ENCODE results near the gene UBA1. TPM values are rescaled to one million over a fixed set of nuclear protein-coding genes. Genes with fewer than 3 reads are reported as not detected.

Gene UBA1
- total and polyA plus RNA-seq, 2 of the 13 experiments (the other 11 are each of a cell fraction or from before 2014, with no cell fraction given): 93.3 to 129 TPM

DNA sequence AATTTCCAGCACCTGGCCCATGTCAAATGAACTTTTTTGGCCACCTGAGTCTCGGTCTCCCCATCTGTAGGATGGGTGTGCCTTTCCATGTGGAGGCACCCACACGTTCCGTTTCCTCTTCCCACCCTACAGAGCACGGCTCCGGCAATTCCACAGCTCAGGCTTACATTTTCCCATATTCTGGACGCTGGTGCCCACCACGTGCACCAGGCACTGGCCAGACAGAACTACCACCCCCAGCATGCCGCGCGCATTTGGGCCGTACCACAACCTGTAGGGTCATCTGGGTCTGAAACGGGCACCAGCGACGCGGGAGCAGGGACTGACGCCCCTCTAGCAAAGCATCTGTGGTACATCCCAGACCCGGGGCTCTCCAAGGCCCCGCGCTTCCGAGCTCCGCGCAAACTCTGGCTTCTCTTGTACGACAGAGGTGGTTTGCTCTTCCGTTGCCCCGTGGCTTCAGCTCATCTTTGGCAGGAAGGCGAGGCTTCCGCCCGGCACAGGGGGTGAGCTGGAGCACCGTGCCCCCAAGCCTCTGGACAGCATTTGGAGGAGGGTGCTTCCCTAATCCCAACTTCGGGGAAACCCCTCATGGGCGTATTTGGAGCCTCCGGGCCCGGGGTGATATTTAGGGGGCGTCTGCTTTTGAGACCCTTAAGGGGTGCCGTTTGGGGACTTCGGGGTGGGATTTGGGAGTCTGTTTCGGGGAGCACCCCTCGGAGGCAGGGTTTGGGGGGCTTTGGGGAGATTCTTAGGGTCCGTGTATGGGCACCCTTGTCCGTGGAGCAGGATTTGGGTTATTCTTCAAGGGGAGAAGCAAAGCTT is 3.0 kb upstream of the UBA1 start (continued):
- TF ChIP-seq EP300 (IDR thresholded peaks at IDR 0.05; ENCODE audit: low read depth in 2 of 2, low read length in 2 of 2) (no peak), EP300 (CRISPR knock-in tag; IDR thresholded peaks at IDR 0.05; ENCODE audit: borderline replicate concordance) (no peak), POLR2G (IDR thresholded peaks at IDR 0.05; ENCODE audit: low read depth, low read length) (peak; percentile 66), TARDBP (CRISPR knock-in tag; IDR thresholded peaks at IDR 0.05) (peak; percentile 65; the same call in 1 of the 2 replicates), MNT (IDR thresholded peaks at IDR 0.05) (peak; percentile 66; the same call in 1 of the 2 replicates), TFDP1 (CRISPR knock-in tag; IDR thresholded peaks at IDR 0.05; ENCODE audit: borderline replicate concordance) (peak; percentile 81; the same call in 1 of the 2 replicates), KLF9 (CRISPR knock-in tag; IDR thresholded peaks at IDR 0.05; ENCODE audit: low read depth) (no peak), MIER3 (CRISPR knock-in tag; IDR thresholded peaks at IDR 0.05; ENCODE audit: borderline replicate concordance) (0 out of 2 replicates have a peak, but pooled peaks have one; percentile 12), ZNF354B (CRISPR knock-in tag; IDR thresholded peaks at IDR 0.05) (no peak), ELF1 (CRISPR knock-in tag; IDR thresholded peaks at IDR 0.05) (peak; percentile 54; the same call in 1 of the 2 replicates), SAP130 (CRISPR knock-in tag; IDR thresholded peaks at IDR 0.05; ENCODE audit: low read depth) (peak; percentile 71), HOXA3 (CRISPR knock-in tag; IDR thresholded peaks at IDR 0.05) (peak; percentile 64; the same call in 1 of the 2 replicates), ARID4A (CRISPR knock-in tag; IDR thresholded peaks at IDR 0.05; ENCODE audit: borderline replicate concordance) (peak; percentile 78; the same call in 1 of the 2 replicates), MLX (CRISPR knock-in tag; IDR thresholded peaks at IDR 0.05) (no peak), BCL6 (CRISPR knock-in tag; IDR thresholded peaks at IDR 0.05) (0 out of 2 replicates have a peak, but pooled peaks have one; percentile 13), POLR2A (IDR thresholded peaks at IDR 0.05; ENCODE audit: insufficient read depth in 1 of 2, low read depth in 2 of 2, low read length in 2 of 2) (peak; percentile 69 to 76), MYC (CRISPR knock-in tag; IDR thresholded peaks at IDR 0.05; ENCODE audit: borderline replicate concordance) (peak; percentile 98), POLR2AphosphoS5 (IDR thresholded peaks at IDR 0.05; ENCODE audit: low read depth, low read length) (peak; percentile 73)
- TF ChIP-seq, protein P1, sequence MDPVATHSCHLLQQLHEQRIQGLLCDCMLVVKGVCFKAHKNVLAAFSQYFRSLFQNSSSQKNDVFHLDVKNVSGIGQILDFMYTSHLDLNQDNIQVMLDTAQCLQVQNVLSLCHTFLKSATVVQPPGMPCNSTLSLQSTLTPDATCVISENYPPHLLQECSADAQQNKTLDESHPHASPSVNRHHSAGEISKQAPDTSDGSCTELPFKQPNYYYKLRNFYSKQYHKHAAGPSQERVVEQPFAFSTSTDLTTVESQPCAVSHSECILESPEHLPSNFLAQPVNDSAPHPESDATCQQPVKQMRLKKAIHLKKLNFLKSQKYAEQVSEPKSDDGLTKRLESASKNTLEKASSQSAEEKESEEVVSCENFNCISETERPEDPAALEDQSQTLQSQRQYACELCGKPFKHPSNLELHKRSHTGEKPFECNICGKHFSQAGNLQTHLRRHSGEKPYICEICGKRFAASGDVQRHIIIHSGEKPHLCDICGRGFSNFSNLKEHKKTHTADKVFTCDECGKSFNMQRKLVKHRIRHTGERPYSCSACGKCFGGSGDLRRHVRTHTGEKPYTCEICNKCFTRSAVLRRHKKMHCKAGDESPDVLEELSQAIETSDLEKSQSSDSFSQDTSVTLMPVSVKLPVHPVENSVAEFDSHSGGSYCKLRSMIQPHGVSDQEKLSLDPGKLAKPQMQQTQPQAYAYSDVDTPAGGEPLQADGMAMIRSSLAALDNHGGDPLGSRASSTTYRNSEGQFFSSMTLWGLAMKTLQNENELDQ (CRISPR knock-in tag; IDR thresholded peaks at IDR 0.05; ENCODE audit: borderline replicate concordance): no peak
